Stimulated activated CD8-positive, alpha-beta memory T cell treated with anti-CD3 and anti-CD28 coated beads, Interleukin-12 subunit alpha, Interleukin-12 subunit beta, amount 100 ng/mL, for 24 hours (primary cell): ENCODE data around the gene VSTM1.
A peak's percentile ranks its signal among the peaks of the same experiment; 100 is the strongest.
"Not testable (repeated sequence)": the region's sequence is repeated elsewhere in the genome, so short reads cannot be mapped to it uniquely, and the experiment has no call there.

Experiments used
- DNase-seq: peaks from one replicate; pipeline ENCODE4 v3.0.0-alpha.2; 2020; ENCODE audit errors: extremely low read depth

Gene VSTM1

GRCh38 chr19:54063350-54064116 lies at the start of gene VSTM1:
TSS of gene VSTM1 (minus strand) at chr19:54063897. CDS start at chr19:54063777, 120 bp downstream.
- DNase-seq: no peak

- DNase-seq: no peak
These were observed 46.0 kb upstream of the VSTM1 start for GRCh38 chr19:54109651-54110050.

GRCh38 chr19:54108496-54108895 lies 44.8 kb upstream of the VSTM1 start:
- DNase-seq: no peak

- no peak for DNase-seq
These were observed 44.3 kb upstream of the VSTM1 start for GRCh38 chr19:54107876-54108490.

- DNase-seq: no peak
These were observed 43.0 kb upstream of the VSTM1 start for GRCh38 chr19:54106716-54107115.

- no peak for DNase-seq
These were observed 42.1 kb upstream of the VSTM1 start for GRCh38 chr19:54105796-54106195.

GRCh38 chr19:54104998-54105715 lies 41.5 kb upstream of the VSTM1 start:
- DNase-seq: no peak

GRCh38 chr19:54102421-54103169 lies 38.9 kb upstream of the VSTM1 start, which contains the start of gene NDUFA3:
TSS of gene NDUFA3 (plus strand) at chr19:54102855. CDS start at chr19:54102879, 24 bp downstream.
- DNase-seq: peak; percentile 95

- no peak for DNase-seq
These were observed 36.9 kb upstream of the VSTM1 start, which contains the start of gene OSCAR for GRCh38 chr19:54100561-54100960. TSS of gene OSCAR (minus strand) at chr19:54100803. CDS start at chr19:54100792, 11 bp downstream.

GRCh38 chr19:54099903-54100255 lies 36.2 kb upstream of the VSTM1 start:
- DNase-seq: not testable (repeated sequence)

GRCh38 chr19:54099190-54099902 lies 35.6 kb upstream of the VSTM1 start:
- DNase-seq: no peak

GRCh38 chr19:54096617-54097106 lies 33.0 kb upstream of the VSTM1 start:
- DNase-seq: no peak

- not testable (repeated sequence) for DNase-seq
These were observed 32.3 kb upstream of the VSTM1 start for GRCh38 chr19:54095859-54096616.

- DNase-seq: no peak
These were observed 31.6 kb upstream of the VSTM1 start for GRCh38 chr19:54095136-54095858.

GRCh38 chr19:54094426-54095000 lies 30.8 kb upstream of the VSTM1 start:
- DNase-seq: no peak

GRCh38 chr19:54084410-54084809 lies 20.7 kb upstream of the VSTM1 start:
- no peak for DNase-seq

GRCh38 chr19:54081032-54081431 lies 17.3 kb upstream of the VSTM1 start, which contains the start of gene TARM1:
TSS of gene TARM1 (minus strand) at chr19:54081365. CDS start at chr19:54081340, 25 bp downstream.
- no peak for DNase-seq

GRCh38 chr19:54077334-54077733 lies 13.6 kb upstream of the VSTM1 start:
- DNase-seq: no peak

GRCh38 chr19:54074851-54075250 lies 11.2 kb upstream of the VSTM1 start:
- no peak for DNase-seq
